GM18861 (cell line): ENCODE data around the gene RASAL1.
"Not testable (repeated sequence)": the region's sequence is repeated elsewhere in the genome, so short reads cannot be mapped to it uniquely, and the experiment has no call there.

Experiments
- ATAC-seq: cut with Tn5 transposase; IDR thresholded peaks from one replicate; pipeline ENCODE4 v1.9.1; 2021; ENCODE audit not compliant: unreplicated experiment

The RASAL1 gene

GRCh38 chr12:113119980-113120669, 15.4 kb downstream of the RASAL1 start:
- ATAC-seq: no peak

- ATAC-seq: no peak
Measured at GRCh38 chr12:113118142-113118541, 17.4 kb downstream of the RASAL1 start.

- ATAC-seq: not testable (repeated sequence)
Measured at GRCh38 chr12:113117684-113118083, 17.9 kb downstream of the RASAL1 start.

GRCh38 chr12:113116875-113117274, 18.7 kb downstream of the RASAL1 start:
- ATAC-seq: no peak

GRCh38 chr12:113115455-113116126, 20.0 kb downstream of the RASAL1 start:
- ATAC-seq: no peak

- ATAC-seq: no peak
Measured at GRCh38 chr12:113114447-113115178, 20.9 kb downstream of the RASAL1 start.

- no peak for ATAC-seq
Measured at GRCh38 chr12:113113397-113113796, 22.2 kb downstream of the RASAL1 start.

- ATAC-seq: no peak
Measured at GRCh38 chr12:113112043-113112899, 23.3 kb downstream of the RASAL1 start.

GRCh38 chr12:113111247-113111646, 24.3 kb downstream of the RASAL1 start:
- ATAC-seq: no peak

GRCh38 chr12:113109872-113110599, 25.5 kb downstream of the RASAL1 start:
- ATAC-seq: no peak

- ATAC-seq: no peak
Measured at GRCh38 chr12:113109360-113109759, 26.2 kb downstream of the RASAL1 start.

- no peak for ATAC-seq
Measured at GRCh38 chr12:113108308-113108707, 27.3 kb downstream of the RASAL1 start.

- ATAC-seq: no peak
Measured at GRCh38 chr12:113106361-113106760, 29.2 kb downstream of the RASAL1 start.

GRCh38 chr12:113105606-113106271, 29.8 kb downstream of the RASAL1 start:
- ATAC-seq: no peak

GRCh38 chr12:113104953-113105510, 30.5 kb downstream of the RASAL1 start:
- no peak for ATAC-seq

GRCh38 chr12:113103756-113104450, 31.7 kb downstream of the RASAL1 start:
- ATAC-seq: no peak

GRCh38 chr12:113102811-113103210, 32.8 kb downstream of the RASAL1 start:
- ATAC-seq: no peak

GRCh38 chr12:113101751-113102150, 33.8 kb downstream of the RASAL1 start:
- no peak for ATAC-seq

- ATAC-seq: no peak
Measured at GRCh38 chr12:113099764-113100163, 35.8 kb downstream of the RASAL1 start.
